Astrocyte (in vitro differentiated cells and primary cell): ENCODE results near the gene UNCX. TPM values are rescaled to one million over a fixed set of nuclear protein-coding genes. Genes with fewer than 3 reads are reported as not detected.

Source experiments
- DNase-seq: peaks from one replicate; pipeline ENCODE4 v3.0.0-alpha.2; 2010; ENCODE audit warnings: low read depth
- FAIRE-seq: peaks from 2 replicates; lab custom pipeline; 2011; peaks lifted over from hg19 to GRCh38; lab: Jason Lieb, UNC
- H2AFZ ChIP-seq: 2 replicates; pipeline ENCODE4 v1.6.0; 2012; ENCODE audit warnings: low read depth, low read length, inconsistent platforms
- H3K27ac ChIP-seq: 2 replicates; pipeline ENCODE4 v1.5.1; 2011; ENCODE audit warnings: low read depth, low read length, inconsistent platforms
- H3K27me3 ChIP-seq: 2 replicates; pipeline ENCODE4 v1.6.0; 2011; ENCODE audit warnings: low read length, inconsistent platforms; ENCODE audit not compliant: insufficient read depth
- H3K36me3 ChIP-seq: 2 replicates; pipeline ENCODE4 v1.5.1; 2011; ENCODE audit warnings: low read length, inconsistent platforms; ENCODE audit not compliant: insufficient read depth
- H3K4me1 ChIP-seq: 2 replicates; pipeline ENCODE4 v1.5.1; 2011; ENCODE audit warnings: low read length, inconsistent platforms; ENCODE audit not compliant: insufficient read depth
- H3K4me2 ChIP-seq: 2 replicates; pipeline ENCODE4 v1.6.0; 2012; ENCODE audit warnings: low read length, inconsistent platforms
- H3K4me3 ChIP-seq: 2 replicates; pipeline ENCODE4 v1.5.1; 2011; ENCODE audit warnings: low read depth, mild to moderate bottlenecking, low read length, inconsistent platforms; ENCODE audit not compliant: insufficient read depth
- H3K79me2 ChIP-seq: 2 replicates; pipeline ENCODE4 v1.6.0; 2012; ENCODE audit warnings: mild to moderate bottlenecking, low read length, inconsistent platforms; ENCODE audit not compliant: insufficient read depth
- H3K9ac ChIP-seq: 2 replicates; pipeline ENCODE4 v1.6.0; 2012; ENCODE audit warnings: mild to moderate bottlenecking, low read length, inconsistent platforms
- H3K9me3 ChIP-seq: 2 replicates; pipeline ENCODE4 v1.5.1; 2012; ENCODE audit warnings: low read depth, mild to moderate bottlenecking, low read length, inconsistent platforms; ENCODE audit not compliant: insufficient read depth
- H4K20me1 ChIP-seq: 2 replicates; pipeline ENCODE4 v1.6.0; 2012; ENCODE audit warnings: low read length, inconsistent platforms; ENCODE audit not compliant: insufficient read depth
- H3K27ac Mint-ChIP-seq: one replicate; pipeline ENCODE4 v1.8.0; 2021; ENCODE audit warnings: mild to moderate bottlenecking, mixed read lengths; ENCODE audit not compliant: unreplicated experiment
- H3K27me3 Mint-ChIP-seq: one replicate; pipeline ENCODE4 v1.8.0; 2021; ENCODE audit warnings: low read depth, mixed read lengths; ENCODE audit not compliant: unreplicated experiment
- H3K36me3 Mint-ChIP-seq: one replicate; pipeline ENCODE4 v1.8.0; 2021; ENCODE audit warnings: low read depth, mixed read lengths; ENCODE audit not compliant: unreplicated experiment
- H3K4me1 Mint-ChIP-seq: one replicate; pipeline ENCODE4 v1.8.0; 2021; ENCODE audit warnings: low read depth, mixed read lengths; ENCODE audit not compliant: unreplicated experiment
- H3K4me3 Mint-ChIP-seq: one replicate; pipeline ENCODE4 v1.8.0; 2021; ENCODE audit warnings: mild to moderate bottlenecking, moderate library complexity, mixed read lengths; ENCODE audit not compliant: unreplicated experiment
- H3K9me3 Mint-ChIP-seq: one replicate; pipeline ENCODE4 v1.8.0; 2021; ENCODE audit warnings: mild to moderate bottlenecking, mixed read lengths; ENCODE audit not compliant: unreplicated experiment
- EZH2 ChIP-seq: IDR thresholded peaks from 2 replicates; pipeline ENCODE4 v1.6.1; 2012; ENCODE audit warnings: mild to moderate bottlenecking, low read length, inconsistent platforms; ENCODE audit not compliant: insufficient read depth
- total RNA-seq: library from RNA; stranded (reverse); gene quantifications from 2 replicates; pipeline ENCODE4 v1.2.1, GENCODE V29; 2021
- TF ChIP-seq, protein P1 (sequence below): IDR thresholded peaks from 2 replicates; pipeline ENCODE4 v1.5.1; 2011; ENCODE audit warnings: low read depth, mild to moderate bottlenecking, inconsistent platforms, low read length, moderate library complexity; ENCODE audit not compliant: insufficient read depth

Gene UNCX
- total RNA-seq, 1 donor from 2014 or later = not detected

DNA sequence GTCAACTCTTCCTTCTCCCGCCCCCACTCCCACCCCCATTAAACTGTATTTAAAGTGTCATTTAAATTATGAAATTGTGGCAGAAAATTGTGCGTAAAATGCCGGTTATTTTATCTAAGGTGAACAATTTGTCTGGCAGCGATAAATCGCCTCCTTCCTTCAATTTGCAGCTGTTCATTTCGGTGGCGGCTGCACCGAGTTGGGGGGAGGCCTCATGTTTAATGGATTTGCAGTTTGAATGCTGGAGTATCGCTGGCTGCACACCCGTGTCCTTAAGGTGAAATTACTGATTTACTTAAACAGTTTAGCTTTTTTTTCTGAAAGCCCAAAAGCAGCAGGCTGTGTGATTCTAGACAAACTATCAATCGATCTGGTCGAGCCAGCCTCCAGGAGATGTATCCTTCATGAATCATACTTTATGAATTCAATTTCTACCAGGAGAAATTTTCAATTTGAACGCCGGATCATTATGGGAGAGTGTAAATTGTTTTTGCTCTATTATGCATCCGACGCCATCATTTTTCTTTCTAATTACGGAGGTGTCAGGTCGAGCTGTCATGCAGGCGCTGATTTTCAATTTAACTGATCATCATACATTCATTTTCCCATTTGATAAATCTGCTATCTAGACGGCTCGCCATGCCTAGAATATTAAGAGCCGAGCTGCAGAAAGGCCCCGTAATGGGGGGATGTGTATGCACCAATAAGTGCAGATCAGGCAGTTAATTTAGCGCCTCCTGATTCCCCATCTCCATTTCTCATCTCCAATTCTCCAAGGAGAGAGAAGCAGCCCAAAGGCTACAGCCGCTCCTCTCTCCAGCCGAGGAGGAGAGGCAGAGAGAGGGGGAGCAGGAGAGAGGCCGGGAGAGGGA, 6.5 kb downstream of the UNCX start:
- TF ChIP-seq EZH2 = peak; percentile 51
- TF ChIP-seq, protein P1, sequence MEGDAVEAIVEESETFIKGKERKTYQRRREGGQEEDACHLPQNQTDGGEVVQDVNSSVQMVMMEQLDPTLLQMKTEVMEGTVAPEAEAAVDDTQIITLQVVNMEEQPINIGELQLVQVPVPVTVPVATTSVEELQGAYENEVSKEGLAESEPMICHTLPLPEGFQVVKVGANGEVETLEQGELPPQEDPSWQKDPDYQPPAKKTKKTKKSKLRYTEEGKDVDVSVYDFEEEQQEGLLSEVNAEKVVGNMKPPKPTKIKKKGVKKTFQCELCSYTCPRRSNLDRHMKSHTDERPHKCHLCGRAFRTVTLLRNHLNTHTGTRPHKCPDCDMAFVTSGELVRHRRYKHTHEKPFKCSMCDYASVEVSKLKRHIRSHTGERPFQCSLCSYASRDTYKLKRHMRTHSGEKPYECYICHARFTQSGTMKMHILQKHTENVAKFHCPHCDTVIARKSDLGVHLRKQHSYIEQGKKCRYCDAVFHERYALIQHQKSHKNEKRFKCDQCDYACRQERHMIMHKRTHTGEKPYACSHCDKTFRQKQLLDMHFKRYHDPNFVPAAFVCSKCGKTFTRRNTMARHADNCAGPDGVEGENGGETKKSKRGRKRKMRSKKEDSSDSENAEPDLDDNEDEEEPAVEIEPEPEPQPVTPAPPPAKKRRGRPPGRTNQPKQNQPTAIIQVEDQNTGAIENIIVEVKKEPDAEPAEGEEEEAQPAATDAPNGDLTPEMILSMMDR = no peak
- H3K79me2 ChIP-seq = no peaks in the 10 kb centered on the region
- H4K20me1 ChIP-seq = peaks cover 18% of the 10 kb centered on the region
- H3K4me3 Mint-ChIP-seq = no peak overlapping the region
- H3K4me3 ChIP-seq = no peak overlapping the region
- no peak overlapping the region for H3K4me2 ChIP-seq
- no peak for FAIRE-seq
- peaks cover 4% of the 10 kb centered on the region for H3K36me3 Mint-ChIP-seq
- H3K27me3 Mint-ChIP-seq = peaks cover 54% of the 10 kb centered on the region
- H3K27me3 ChIP-seq = peaks cover 76% of the 10 kb centered on the region
- no peaks in the 10 kb centered on the region for H3K4me1 Mint-ChIP-seq
- H2AFZ ChIP-seq = no peak overlapping the region
- no peaks in the 10 kb centered on the region for H3K36me3 ChIP-seq
- H3K9me3 ChIP-seq = peaks cover 10% of the 10 kb centered on the region
- H3K9ac ChIP-seq = no peak overlapping the region
- H3K9me3 Mint-ChIP-seq = peaks cover 26% of the 10 kb centered on the region
- DNase-seq = no peak
- H3K27ac Mint-ChIP-seq = peak overlapping the region; percentile 41
- H3K4me1 ChIP-seq = no peaks in the 10 kb centered on the region
- H3K27ac ChIP-seq = no peak overlapping the region

DNA sequence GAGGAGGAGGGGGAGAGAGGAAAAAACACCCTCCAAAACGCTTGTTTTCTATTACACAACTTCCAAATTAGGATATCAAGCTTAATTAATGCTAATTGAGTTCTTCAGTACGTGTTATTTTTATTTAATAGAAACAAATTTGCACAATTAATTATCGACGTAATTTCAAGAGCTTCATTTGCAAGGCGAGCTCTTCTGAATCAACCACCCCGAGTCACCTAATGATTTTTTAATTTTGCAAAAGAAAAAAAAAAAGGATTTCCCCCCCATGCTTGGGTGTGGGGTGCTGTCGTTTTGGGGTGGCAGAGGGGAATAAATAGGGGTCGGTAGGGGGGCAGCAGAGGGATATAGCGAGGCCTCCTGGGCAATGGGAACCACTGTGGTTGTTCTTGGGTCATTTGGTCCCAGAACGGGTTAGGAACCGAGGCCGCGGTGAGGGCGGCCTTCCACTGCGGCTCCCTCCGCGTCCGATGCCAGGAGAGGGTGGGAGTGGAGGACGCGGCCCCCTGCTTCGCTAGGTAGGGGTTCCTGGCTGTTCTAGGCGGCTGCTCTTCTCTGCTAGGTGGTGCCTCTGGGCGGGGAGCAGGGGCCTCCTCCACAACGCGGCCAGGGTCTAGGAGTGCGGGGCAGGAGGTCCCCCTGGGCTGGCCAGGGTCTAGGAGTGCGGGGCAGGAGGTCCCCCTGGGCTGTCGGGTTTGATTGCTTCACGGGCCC, 7.3 kb downstream of the UNCX start:
- Histone ChIP-seq H2AFZ (no peak overlapping the region), H3K9ac (no peak overlapping the region), H3K4me1 (no peaks in the 10 kb centered on the region), H3K36me3 (no peaks in the 10 kb centered on the region), H4K20me1 (peaks cover 19% of the 10 kb centered on the region), H3K79me2 (no peaks in the 10 kb centered on the region), H3K27ac (no peak overlapping the region), H3K27me3 (peaks cover 76% of the 10 kb centered on the region), H3K9me3 (peaks cover 4% of the 10 kb centered on the region), H3K4me3 (no peak overlapping the region), H3K4me2 (no peak overlapping the region)
- H3K4me1 Mint-ChIP-seq = no peaks in the 10 kb centered on the region
- H3K27ac Mint-ChIP-seq = no peak overlapping the region
- H3K9me3 Mint-ChIP-seq = peaks cover 20% of the 10 kb centered on the region
- no peak for FAIRE-seq
- no peak for TF ChIP-seq EZH2
- TF ChIP-seq, protein P1 = no peak
- H3K4me3 Mint-ChIP-seq = no peak overlapping the region
- no peak for DNase-seq
- peaks cover 54% of the 10 kb centered on the region for H3K27me3 Mint-ChIP-seq
- H3K36me3 Mint-ChIP-seq = no peaks in the 10 kb centered on the region
